ENCODE results near the gene SPOPL. TPM values are rescaled to one million over a fixed set of nuclear protein-coding genes. Genes with fewer than 3 reads are reported as not detected.

The SPOPL gene
- total RNA-seq, 1 experiment from 2014 or later = 13.6 TPM

DNA sequence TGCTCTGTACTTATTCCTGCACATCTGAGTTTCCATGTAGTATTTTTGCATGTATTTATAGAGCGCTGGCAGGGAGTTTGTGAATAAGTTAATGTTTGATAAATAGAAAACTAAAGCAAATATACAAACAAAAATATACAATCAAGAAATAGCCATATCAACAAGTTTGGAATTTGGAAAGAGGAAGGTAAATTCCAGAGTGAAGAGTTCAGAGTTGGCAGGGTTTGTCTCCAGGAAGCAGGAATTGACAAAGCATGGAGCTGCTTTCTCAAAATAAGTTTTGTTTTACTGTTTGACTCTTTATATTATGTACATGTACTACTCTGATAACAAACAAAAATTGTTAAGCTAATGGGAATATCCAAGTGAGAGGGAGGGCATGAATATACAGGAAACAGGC, 80.3 kb downstream of the SPOPL start:
- H3K27ac Mint-ChIP-seq = no peak overlapping the region
- H3K36me3 Mint-ChIP-seq (ENCODE audit: insufficient read depth in 1 of 3, low read depth in 3 of 3) = peaks cover 18 to 34% (median 23%) of the 10 kb centered on the region in 3 experiments
- H3K14ac ChIP-seq (ENCODE audit: insufficient read depth, low read length) = no peak overlapping the region
- no peak overlapping the region for H3K56ac ChIP-seq (ENCODE audit: insufficient read length, low read depth, low read length)
- H2BK120ac ChIP-seq (ENCODE audit: low read depth, low read length, poor library complexity, severe bottlenecking) = no peak overlapping the region
- no peak overlapping the region for H2BK20ac ChIP-seq (ENCODE audit: low read depth, low read length, poor library complexity, severe bottlenecking)
- H3K27me3 Mint-ChIP-seq (ENCODE audit: low read depth) = no peaks in the 10 kb centered on the region
- H3K9me3 ChIP-seq (ENCODE audit: control insufficient read depth, low read depth, low read length) = no peaks in the 10 kb centered on the region
- no peak overlapping the region for H3K9ac ChIP-seq (ENCODE audit: extremely low read depth, insufficient read length, low read length)
- H4K20me1 ChIP-seq (ENCODE audit: control insufficient read depth, insufficient read depth, insufficient read length) = no peaks in the 10 kb centered on the region
- no peak overlapping the region for H4K5ac ChIP-seq (ENCODE audit: insufficient read length, low read depth, low read length)
- H2BK12ac ChIP-seq (ENCODE audit: insufficient read length, low read depth, low read length) = no peak overlapping the region
- H3K79me2 ChIP-seq (ENCODE audit: insufficient read depth, low read length) = no peaks in the 10 kb centered on the region
- H3K27ac ChIP-seq (ENCODE audit: insufficient read length, low read depth, low read length) = no peak overlapping the region
- H3K4me3 Mint-ChIP-seq = no peak overlapping the region
- no peaks in the 10 kb centered on the region for H3K4me1 ChIP-seq (ENCODE audit: insufficient read depth, low read length)
- no peak overlapping the region for H3K18ac ChIP-seq (ENCODE audit: insufficient read length, low read depth, low read length)
- no peak for DNase-seq
- H2AK5ac ChIP-seq (ENCODE audit: insufficient read length, low read length) = no peak overlapping the region
- no peak for TF ChIP-seq CTCF (conservative IDR thresholded peaks at IDR 0.05)
- H3K4ac ChIP-seq (ENCODE audit: low read depth, low read length) = no peak overlapping the region
- H4K8ac ChIP-seq (replicated peaks; ENCODE audit: insufficient read length, low read depth, low read length) = no peak overlapping the region
- no peak overlapping the region for H2AFZ ChIP-seq (ENCODE audit: low read length)
- H3K9me3 Mint-ChIP-seq = peaks cover 8 to 9% of the 10 kb centered on the region in 2 experiments; a peak in 4 of 5 replicates
- no peak overlapping the region for H2BK15ac ChIP-seq (ENCODE audit: low read depth, low read length)
- no peaks in the 10 kb centered on the region for H3K23me2 ChIP-seq (ENCODE audit: insufficient read length, low read depth, low read length, poor library complexity, severe bottlenecking)
- WGBS (ENCODE audit: extremely low coverage, insufficient read length, low lambda C conversion rate) = no CpG with 5 or more reads among the region's 1 CpG
- no peak overlapping the region for H4K91ac ChIP-seq (ENCODE audit: insufficient read length, low read depth, low read length)
- H3K4me1 Mint-ChIP-seq = no peaks in the 10 kb centered on the region
- no peaks in the 10 kb centered on the region for H3K79me1 ChIP-seq (ENCODE audit: insufficient read depth, low read depth, low read length, poor library complexity, severe bottlenecking)
- H3T11ph ChIP-seq (ENCODE audit: low read length) = no peak overlapping the region
- H3K23ac ChIP-seq (ENCODE audit: insufficient read length, low read depth, low read length) = no peak overlapping the region
- H3K4me2 ChIP-seq (ENCODE audit: insufficient read depth, insufficient read length, low read length) = no peak overlapping the region
- no peak overlapping the region for H2BK5ac ChIP-seq (ENCODE audit: insufficient read length, low read length)
- H3K27me3 ChIP-seq (ENCODE audit: insufficient read depth, low read length) = no peaks in the 10 kb centered on the region
